ENCODE results near the gene CNBP.
A peak's percentile ranks its signal among the peaks of the same experiment; 100 is the strongest.
"Not testable (repeated sequence)": the region's sequence is repeated elsewhere in the genome, so short reads cannot be mapped to it uniquely, and the experiment has no call there.

Gene CNBP

DNA sequence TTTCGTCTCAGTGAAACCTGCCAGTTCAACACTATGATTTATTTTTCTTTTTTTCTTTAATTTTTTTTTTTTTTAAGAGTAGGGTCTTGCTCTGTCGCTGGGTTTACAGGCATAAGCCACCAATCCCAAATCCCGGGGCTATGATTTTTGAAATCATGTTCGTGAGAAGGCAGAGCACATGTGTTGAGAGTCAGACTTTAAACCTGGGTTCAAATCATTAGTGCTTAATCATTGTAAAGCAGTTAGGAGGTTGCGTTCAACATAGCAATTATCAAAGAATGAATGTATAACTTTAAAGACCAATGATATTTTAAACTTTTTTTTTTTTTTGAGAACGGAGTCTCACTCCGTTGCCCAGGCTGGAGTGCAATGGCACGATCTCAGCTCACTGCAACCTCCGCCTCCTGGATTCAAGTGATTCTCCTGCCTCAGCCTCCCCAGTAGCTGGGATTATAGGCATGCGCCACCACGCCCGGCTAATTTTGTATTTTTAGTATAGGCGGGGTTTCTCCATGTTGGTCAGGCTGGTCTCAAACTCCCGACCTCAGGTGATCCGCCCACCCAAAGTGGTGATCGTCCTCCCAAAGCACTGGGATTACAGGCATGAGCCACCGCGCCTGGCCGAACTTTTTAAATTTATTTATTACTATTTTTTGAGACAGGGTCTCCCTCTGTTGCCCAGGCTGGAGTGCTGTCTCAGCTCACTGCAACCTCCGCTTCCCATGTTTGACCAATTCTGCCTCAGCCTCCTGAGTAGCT is 1.3 kb upstream of the CNBP start:
- not testable (repeated sequence) for DNase-seq

DNA sequence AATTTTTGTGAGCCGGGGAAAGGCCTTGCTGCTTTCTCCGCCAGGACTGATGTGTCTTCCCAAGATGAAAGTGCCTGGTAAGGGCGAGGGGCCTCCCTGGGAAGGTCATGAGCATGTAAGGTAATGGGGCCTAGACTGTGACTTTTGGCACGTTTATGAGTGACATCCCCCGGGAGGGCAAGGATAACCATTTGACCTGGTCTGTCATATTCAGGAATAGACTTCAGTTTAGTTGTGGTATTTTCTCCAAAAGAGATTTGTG is 631 bp upstream of the CNBP start:
- DNase-seq, result peak; percentile 39

DNA sequence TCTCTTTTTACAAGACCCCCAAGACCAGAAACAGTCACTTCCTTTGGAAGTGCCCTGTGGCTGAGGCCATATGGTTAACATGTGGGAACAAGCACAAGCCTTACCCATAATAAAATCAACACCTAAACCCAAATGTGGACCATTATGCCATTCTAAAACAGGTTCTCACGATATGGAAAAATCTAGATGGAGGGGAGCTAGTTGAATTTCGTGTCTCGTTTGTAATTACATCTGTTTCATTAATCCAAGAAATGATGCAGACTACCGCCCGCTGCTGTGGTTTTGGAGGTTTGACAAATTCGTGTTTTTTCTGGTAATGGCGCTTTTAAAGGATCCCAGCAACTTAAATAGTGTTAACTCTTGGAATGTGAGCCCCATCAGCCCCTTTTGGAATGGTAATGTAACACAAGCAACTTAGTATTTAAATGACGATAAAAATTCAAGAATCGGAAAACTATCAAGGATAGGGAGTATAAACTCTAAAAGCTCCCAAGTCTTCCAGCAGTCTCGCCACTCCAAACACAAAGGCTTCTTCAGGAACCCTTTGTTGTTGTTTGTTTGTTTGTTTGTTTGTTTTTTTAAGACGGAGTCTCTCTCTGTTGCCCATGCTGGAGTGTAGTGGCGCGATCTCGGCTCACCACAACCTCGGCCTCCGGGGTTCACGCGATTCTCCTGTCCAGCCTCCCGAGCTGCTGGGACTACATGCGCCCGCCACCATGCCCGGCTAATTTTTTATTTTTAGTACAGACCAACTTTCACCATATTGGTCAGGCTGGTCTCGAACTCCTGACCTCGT is 1.1 kb downstream of the CNBP start:
- DNase-seq, result no peak

DNA sequence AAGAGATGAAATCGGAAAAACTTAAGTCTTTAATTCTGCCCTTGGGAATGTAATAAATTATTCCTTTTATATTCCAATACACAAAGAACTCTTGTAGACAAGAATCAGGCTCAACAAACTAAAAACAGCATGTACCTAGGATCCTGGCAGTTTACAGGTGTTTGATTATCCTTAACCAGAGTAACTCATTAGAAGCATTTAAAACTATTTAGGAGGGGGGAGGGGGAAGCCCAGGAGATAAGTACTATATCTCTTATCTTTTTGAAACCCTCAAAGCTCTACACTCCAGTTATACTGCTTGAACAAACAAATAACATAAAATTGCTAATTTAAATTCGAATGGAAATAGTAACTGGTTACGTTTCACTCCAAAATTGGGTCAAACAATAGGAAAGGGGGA is 1.9 kb downstream of the CNBP start:
- no peak for DNase-seq

DNA sequence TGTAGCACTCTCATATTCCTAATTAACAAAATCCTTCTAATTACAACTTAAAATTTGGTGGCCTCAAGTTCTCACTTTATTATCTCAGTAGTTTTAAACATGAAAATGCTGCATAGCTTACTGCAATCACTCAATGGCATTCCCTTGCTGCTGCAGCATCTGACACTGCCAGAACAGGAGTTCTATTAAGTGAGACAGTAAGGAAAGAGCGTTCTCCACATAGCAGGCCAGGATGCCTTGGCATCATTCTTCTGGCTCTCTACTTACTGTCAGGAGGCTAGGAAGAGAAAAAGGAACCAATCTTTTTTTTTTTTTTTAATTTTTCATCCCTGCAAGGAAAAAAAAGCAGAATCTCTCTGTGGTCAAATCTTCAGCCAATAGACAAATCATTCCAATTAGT is 3.2 kb downstream of the CNBP start:
- DNase-seq, result no peak

DNA sequence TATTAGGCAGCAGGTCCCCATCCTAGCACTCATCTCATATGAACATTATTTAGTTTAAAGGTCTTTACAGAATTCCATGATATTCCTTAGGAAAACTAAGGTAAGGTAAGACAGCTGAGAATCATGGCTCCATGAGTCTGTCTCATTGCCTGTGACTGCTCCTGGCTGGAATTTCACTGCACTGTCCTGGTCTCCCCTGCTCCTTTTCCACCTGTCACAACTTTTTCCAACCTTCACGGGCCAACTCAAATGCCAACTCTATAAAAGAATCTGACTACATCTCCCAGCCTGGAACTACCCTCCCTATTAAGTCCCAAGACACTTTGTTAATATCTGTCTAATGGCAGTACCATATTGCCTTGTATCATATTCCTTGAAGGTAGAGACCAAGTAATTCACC is 7.6 kb downstream of the CNBP start:
- no peak for DNase-seq

DNA sequence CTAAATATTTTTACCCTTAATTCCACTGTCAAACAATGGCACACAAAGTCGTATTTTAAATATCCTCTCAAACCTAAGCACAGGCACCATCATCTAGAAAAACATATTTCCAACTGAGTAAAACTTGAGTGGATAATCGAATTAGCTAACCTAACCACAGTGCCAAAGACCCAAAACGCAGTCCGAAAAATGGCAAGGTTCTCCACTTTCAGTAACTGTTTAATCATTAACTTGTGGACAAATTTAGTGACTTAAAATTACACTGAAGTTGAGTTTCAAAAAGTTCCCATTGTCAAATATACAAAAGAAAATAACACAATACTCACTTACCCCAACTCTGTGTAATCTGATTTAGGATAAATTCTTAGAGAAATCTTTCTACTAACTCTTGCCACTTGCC is 10.0 kb downstream of the CNBP start:
- no peak for DNase-seq

DNA sequence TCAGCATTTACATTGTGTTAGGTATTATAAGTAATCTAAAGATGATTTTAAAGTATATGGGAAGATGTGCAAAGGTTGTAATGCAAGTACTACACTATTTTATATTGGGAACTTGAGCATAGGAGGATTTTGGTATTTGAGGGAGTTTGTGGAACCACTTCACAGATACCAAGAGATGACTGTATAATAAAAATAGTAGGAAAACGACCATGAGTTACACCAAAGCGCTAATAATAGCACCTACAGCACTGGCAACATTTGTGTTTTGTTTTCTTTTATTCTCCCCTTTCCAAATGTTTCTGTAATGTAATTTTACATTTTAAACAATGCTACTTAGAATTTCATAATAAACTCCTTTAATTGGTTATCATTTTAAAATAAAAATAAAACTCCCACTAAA is 10.5 kb downstream of the CNBP start:
- DNase-seq, result no peak

DNA sequence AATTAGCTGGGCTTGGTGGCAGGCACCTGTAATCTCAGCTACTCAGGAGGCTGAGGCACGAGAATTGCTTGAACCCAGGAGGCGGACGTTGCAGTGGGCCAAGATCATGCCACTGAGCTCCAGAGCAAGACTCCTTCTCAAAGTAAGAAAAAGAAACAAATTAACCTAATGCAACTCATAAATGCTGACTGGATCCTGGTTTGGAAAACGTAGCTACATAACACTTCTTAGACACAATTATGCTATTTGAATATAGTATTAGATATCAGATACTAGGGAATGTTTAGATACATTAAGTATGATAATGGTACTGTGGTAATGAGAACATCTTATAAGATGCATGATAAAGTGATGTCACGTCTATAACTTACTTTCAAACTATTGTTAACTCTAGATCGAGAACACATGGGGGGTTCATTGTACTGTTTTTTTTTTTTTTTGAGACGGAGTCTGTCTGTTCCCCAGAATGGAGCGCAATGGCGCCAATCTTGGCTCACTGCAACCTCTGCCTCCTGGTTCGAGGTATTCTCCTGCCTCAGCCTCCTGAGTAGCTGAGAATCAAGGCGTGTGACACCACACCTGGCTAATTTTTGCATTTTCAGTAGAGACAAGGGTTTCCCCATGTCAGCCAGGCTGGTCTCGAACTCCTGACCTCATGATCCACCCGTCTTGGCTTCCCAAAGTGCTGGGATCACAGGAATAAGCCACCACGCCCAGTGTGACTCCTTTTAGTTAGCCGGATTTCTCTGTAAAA is 16.9 kb downstream of the CNBP start:
- no peak for DNase-seq

DNA sequence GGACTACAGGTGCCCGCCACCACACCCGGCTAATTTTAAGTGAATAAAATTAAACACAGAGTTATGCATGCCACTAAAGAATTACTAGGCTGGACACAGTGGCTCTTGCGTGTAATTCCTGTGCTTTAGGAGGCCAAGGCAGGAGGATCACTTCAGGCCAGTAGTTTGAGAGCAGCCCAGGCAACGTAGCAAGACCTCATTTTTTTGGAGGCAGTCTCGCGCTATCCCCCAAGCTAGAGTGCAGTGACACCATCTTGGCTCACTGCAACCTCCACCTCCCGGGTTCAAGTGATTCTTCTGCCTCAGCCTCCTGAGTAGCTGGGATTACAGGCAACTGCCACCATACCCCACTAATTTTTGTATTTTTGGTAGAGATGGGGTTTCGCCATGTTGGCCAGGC is 18.1 kb downstream of the CNBP start:
- not testable (repeated sequence) for DNase-seq

DNA sequence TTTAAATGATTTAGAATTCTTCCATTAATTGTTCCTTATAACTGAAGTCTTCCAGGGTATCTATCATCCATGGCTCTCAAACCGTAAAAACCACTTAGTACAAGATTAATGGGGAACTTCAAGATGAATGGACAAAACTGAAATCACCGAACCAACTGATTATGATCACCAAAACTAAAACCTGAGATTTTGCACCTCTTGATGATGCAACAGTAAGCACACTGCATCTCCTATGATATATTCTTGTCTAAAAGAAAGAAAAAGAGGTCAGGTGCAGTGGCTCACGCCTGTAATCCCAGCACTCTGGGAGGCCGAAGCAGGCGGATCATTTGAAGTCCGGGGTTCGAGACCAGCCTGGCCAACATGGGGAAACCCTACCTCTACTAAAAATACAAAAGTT is 19.2 kb downstream of the CNBP start:
- no peak for DNase-seq

DNA sequence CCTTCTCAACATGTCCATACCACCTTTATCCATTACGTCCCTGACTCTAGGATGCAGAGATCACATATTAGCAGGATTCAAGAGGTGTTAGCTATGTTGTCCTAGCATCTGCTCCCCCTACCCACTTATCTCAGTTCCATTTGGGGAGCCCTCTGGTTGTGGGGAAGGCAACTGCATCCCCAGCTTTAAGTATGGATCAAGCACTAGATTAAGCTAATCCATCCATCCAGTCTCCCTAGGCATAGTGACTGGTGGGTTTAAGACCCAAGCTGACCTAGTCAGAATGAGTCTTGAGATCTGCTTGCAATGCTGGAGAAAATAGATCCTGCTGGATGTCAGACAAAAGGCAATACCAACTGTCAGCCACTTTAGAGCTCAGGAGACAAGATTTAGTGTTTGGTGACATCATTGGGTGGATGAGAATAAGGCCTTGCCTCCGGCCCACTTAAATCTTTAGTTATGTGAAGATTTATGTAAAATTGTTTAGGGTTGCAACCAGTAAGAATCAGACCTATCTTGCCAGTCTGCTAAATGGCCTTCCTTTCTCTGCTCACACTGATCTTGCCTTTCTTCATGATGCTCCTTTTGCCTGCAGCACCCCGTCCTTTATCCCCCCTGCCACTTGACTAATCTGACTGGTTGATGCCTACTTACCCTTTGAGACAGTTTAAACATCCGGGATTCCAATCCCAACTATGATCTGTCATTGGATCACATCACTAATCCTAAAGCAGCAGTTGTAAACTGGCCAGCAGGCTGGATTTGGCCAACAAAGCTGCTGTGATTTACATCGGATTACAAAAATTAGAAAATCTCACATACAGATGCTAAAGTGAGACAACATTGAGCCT is 20.7 kb downstream of the CNBP start:
- DNase-seq, result no peak

DNA sequence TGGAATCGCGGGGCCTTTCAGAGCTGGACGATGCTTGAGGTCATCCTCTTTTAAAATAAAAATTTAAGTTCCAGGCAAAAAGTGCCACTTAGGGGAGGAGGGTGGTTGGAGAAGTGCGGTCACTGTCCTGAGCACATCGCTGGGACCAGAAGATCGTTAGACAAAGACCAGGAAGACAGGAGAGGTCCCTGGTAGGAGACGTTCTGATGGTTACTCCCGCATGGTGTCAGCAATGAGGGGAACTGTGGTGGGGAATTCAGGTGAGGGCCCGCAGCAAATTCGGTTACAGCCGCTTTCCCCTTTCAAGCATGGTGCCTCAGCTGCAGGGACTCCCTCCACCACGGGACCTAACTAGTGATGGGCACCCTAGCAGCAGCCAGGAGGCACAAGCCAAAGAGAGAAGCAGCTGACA is 21.8 kb downstream of the CNBP start:
- DNase-seq, result no peak

DNA sequence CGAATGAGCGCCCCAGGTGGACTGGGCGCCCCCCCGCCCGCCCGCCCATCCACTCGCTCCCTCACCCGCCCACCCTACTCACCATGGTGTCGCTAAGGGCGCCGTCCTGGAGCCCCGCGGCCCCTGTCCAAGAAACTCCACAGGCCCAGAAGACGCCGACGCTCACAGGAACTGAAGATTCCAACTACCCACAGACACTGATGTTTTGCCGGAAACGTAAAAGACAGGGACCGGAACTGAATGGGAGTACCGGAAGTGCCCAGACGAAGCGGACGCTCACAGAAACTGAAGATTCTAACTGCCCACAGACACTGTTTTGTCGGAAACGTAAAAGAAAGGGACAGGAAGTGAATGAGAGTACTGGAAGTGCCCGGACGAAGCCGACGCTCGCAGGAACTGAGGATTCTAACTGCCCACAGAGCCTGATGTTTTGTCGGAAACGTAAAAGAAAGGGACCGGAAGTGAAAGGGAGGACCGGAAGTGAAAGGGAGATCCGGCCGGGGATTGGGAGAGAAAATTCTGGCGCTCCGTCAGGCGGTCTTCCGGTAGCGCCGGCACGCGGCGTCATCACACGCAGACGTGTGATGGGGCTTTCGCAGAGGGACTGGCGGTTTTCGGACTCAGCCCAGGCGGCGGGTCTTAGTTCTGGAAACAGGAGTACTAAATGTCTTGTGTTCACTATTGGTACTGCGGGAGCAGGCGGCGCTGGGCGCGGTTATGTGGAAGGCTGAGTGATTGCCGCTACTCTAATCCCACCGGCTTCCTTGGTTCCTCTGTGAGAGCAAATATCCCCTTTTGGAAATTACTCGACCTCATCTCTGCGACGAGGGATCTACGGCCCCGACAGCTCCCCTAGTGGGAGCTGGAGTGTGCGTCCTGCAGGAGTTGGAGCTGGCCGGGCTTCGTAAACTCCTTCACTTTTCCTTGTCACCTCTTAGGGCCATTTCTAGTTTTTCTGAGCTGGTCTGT is 22.5 kb downstream of the CNBP start, which contains the start of gene ISY1:
Gene ISY1 (minus strand): TSS at position 173 of the 969 bp plus-strand sequence. CDS start 88 bp downstream, at position 85.
- peak; percentile 97 for DNase-seq

DNA sequence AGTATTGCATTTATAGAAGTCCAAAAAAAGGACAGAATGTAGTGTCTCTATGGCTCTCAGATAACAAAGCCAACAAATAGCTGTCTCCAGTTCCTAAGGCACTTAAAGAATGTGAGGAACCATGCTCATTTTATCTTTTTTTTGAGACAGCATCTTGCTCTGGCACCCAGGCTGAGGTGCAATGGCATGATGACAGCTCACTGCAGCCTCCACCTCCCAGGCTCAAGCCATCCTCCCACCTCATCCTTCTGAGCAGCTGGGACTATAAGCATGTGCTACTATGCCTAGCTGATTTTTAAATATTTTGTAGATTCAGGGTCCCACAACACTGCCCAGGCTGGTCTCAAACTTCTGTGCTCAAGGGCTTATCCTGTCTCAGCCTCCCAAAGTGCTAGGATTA is 38.9 kb downstream of the CNBP start:
- no peak for DNase-seq

DNA sequence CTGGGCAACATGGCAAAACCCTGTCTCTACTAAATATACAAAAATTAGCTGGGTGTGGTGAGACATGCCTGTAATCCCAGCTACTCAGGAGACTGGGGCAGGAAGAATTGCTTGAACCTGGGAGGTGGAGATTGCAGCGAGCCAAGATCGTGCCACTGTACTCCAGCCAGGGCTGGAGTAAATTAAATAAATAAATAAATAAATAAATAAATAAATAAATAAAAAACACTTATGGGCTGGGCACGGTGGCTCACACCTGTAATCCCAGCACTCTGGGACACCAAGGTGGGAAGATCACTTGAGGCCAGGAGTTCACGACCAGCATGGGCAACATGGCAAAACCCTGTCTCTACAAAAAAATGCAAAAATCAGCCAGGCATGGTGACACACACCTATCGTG is 42.7 kb downstream of the CNBP start:
- DNase-seq, result not testable (repeated sequence)

DNA sequence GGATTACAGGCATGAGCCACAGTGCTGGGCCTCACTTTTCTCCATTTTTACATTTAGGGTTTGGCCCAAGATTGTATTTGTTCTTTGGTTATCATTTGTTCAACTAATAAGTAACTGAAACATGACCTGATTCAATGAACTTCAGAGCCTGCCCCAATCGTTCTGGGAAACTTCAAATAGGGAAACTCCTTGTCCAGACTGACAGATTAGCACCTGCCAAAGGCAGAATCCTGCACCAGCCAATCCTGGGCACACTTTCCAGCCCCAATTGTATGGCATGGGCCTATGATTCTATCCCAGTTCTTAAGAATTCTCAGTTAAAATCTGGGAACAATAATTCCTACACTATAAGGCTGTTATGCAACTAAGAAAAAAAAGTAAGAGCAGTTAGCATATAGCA is 43.8 kb downstream of the CNBP start:
- no peak for DNase-seq

DNA sequence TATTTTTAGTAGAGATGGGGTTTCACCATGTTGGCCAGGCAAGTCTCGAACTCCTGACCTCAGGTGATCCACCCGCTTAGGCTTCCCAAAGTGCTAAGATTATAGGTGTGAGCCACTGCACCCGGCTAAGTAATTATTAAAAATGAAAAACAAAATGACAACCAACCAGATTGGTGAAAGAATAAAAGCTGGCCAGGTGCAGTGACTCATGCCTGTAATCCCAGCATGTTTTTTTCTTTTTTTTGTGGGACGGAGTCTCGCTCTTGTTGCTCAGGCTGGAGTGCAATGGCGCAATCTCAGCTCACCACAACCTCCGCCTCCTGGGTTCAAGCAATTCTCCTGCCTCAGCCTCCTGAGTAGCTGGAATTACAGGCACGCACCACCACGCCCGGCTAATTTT is 47.4 kb downstream of the CNBP start:
- DNase-seq, result not testable (repeated sequence)

DNA sequence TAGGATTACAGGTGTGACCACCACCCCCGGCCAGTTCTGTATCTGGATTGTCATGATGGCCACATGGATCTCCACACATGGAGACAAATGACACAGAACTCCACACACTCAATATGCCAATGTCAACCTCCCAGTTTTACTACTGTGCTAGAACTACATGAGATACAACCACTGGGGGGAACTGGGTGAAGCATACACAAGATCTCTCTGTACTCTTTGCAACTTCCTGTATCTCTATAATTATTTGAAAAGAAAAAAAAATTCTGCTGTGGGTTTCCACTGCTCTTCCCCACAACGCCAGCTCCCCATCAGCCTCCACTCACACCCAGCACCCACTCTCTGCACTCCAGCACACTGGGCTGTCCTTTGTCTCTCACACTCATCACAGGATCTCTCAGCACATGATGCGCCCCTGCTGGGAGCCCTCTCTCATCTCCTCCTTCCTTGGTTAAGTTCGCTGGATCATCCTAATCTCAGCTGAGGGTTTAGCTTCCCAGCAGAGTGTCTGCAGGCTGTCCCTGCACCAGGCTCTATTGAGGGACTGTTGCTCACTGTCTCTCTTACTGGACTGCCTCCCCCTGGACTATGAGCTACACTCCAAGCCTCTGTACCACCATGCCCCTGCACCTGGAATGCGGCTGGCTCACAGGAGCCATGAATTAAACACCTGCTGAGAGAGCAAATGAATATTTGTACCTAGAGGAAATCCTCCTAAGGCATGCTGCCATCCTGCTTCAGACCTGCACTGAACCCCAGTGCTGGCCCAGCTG is 51.4 kb downstream of the CNBP start:
- no peak for DNase-seq

DNA sequence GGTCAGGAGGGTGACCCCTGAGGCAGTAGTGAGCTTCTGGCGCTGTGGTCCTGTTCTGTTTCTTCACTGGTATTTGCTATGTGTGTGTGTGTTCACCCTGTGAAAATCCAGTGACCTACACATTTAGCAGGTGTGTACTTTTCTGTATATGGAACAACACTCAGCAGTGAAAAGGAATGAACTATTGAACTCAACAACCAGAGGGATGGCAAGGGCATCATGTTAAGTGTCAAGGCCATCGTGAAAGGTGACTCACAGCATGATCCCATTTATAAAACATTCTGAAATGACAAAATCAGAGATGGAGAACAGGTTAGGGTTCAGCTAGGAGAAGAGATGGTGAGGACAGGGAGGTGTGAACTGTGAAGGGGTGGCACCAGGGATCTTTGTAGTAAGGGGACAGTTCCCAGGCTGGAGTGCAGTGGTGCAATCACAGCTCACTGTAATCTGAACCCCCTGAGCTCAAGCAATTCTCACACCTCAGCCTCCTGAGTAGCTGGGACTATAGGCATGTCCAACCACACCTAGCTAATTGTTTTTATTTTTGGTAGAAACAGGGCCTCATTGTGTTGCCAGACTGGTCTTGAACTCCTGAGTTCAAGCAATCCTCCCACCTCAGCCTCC is 52.1 kb downstream of the CNBP start:
- no peak for DNase-seq
